ENCODE data around the gene ZC3H7A.

DNA sequence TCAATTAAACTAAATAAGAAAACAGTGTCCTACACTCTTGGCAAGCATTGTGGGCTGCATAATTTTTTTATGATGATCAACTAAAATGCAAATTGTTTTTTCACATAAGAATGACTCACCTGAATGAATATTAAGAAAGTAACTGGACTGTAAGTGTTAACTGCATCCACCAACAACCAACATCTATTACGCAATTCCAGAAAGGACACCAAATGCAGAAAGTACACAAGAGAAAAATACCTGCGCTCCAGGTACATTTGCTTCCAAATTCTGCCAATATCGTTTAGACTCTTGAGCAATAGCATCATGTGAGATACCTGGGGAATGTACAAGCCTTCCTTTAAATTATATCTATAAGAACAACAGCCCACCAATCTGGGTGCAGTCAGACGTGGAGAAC, 34.6 kb downstream of the ZC3H7A start:
- TF ChIP-seq, protein P1, sequence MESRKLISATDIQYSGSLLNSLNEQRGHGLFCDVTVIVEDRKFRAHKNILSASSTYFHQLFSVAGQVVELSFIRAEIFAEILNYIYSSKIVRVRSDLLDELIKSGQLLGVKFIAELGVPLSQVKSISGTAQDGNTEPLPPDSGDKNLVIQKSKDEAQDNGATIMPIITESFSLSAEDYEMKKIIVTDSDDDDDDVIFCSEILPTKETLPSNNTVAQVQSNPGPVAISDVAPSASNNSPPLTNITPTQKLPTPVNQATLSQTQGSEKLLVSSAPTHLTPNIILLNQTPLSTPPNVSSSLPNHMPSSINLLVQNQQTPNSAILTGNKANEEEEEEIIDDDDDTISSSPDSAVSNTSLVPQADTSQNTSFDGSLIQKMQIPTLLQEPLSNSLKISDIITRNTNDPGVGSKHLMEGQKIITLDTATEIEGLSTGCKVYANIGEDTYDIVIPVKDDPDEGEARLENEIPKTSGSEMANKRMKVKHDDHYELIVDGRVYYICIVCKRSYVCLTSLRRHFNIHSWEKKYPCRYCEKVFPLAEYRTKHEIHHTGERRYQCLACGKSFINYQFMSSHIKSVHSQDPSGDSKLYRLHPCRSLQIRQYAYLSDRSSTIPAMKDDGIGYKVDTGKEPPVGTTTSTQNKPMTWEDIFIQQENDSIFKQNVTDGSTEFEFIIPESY (IDR thresholded peaks at IDR 0.05): no peak
- TF ChIP-seq, protein P2, sequence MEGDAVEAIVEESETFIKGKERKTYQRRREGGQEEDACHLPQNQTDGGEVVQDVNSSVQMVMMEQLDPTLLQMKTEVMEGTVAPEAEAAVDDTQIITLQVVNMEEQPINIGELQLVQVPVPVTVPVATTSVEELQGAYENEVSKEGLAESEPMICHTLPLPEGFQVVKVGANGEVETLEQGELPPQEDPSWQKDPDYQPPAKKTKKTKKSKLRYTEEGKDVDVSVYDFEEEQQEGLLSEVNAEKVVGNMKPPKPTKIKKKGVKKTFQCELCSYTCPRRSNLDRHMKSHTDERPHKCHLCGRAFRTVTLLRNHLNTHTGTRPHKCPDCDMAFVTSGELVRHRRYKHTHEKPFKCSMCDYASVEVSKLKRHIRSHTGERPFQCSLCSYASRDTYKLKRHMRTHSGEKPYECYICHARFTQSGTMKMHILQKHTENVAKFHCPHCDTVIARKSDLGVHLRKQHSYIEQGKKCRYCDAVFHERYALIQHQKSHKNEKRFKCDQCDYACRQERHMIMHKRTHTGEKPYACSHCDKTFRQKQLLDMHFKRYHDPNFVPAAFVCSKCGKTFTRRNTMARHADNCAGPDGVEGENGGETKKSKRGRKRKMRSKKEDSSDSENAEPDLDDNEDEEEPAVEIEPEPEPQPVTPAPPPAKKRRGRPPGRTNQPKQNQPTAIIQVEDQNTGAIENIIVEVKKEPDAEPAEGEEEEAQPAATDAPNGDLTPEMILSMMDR (IDR thresholded peaks at IDR 0.05; ENCODE audit: low read depth, low read length, missing input control): no peak
- TF ChIP-seq YY1 (IDR thresholded peaks at IDR 0.05) (no peak), SP1 (IDR thresholded peaks at IDR 0.05) (no peak), RAD21 (IDR thresholded peaks at IDR 0.05) (no peak), TAF1 (conservative IDR thresholded peaks at IDR 0.05) (no peak), EGR1 (IDR thresholded peaks at IDR 0.05; ENCODE audit: low read depth in 2 of 2) (no peak), JUND (IDR thresholded peaks at IDR 0.05) (no peak), RXRA (IDR thresholded peaks at IDR 0.05) (no peak)
